NCI-H1105 treated with DMSO at 0.1 percent for 48 hours (cell line): ENCODE data around the gene CDHR5.
"Not testable (repeated sequence)": the region's sequence is repeated elsewhere in the genome, so short reads cannot be mapped to it uniquely, and the experiment has no call there.

ENCODE experiments used
- DNase-seq: peaks from one replicate; lab custom pipeline; 2025; lab: John Stamatoyannopoulos, UW

The CDHR5 gene

GRCh38 chr11:586376-587316 lies 38.1 kb downstream of the CDHR5 start:
- no peak for DNase-seq

GRCh38 chr11:584287-584686 lies 40.5 kb downstream of the CDHR5 start:
- DNase-seq: no peak

- no peak for DNase-seq
Observed at GRCh38 chr11:581752-582151, 43.0 kb downstream of the CDHR5 start.

GRCh38 chr11:581342-581741 lies 43.4 kb downstream of the CDHR5 start:
- DNase-seq: no peak

GRCh38 chr11:579830-580601 lies 44.7 kb downstream of the CDHR5 start:
- no peak for DNase-seq

- DNase-seq: no peak
Observed at GRCh38 chr11:578276-579035, 46.3 kb downstream of the CDHR5 start.

GRCh38 chr11:577611-577894 lies 47.2 kb downstream of the CDHR5 start:
- no peak for DNase-seq

- DNase-seq: no peak
Observed at GRCh38 chr11:576811-577610, 47.7 kb downstream of the CDHR5 start.

GRCh38 chr11:575996-576768 lies 48.6 kb downstream of the CDHR5 start, which contains the start of gene PHRF1:
PHRF1 (plus strand) TSS chr11:576470; CDS start chr11:581513, 5,043 bp downstream.
- peak; percentile 95 for DNase-seq

- peak; percentile 79 for DNase-seq
Observed at GRCh38 chr11:575313-575995, 49.3 kb downstream of the CDHR5 start.

GRCh38 chr11:574632-575312 lies 50.0 kb downstream of the CDHR5 start:
- DNase-seq: no peak

- DNase-seq: not testable (repeated sequence)
Observed at GRCh38 chr11:574031-574570, 50.7 kb downstream of the CDHR5 start.

GRCh38 chr11:573146-573759 lies 51.5 kb downstream of the CDHR5 start:
- no peak for DNase-seq

GRCh38 chr11:571802-572185 lies 53.0 kb downstream of the CDHR5 start:
- no peak for DNase-seq

- DNase-seq: no peak
Observed at GRCh38 chr11:569158-569885, 55.4 kb downstream of the CDHR5 start.

- DNase-seq: peak; percentile 92
Observed at GRCh38 chr11:568306-569157, 56.2 kb downstream of the CDHR5 start.

GRCh38 chr11:567629-568292 lies 57.0 kb downstream of the CDHR5 start:
- peak; percentile 40 for DNase-seq
